ENCODE results near the gene SLC22A7.

SLC22A7 gene

GRCh38 chr6:43283905-43284304 lies 14.2 kb upstream of the SLC22A7 start:
- no peak for DNase-seq (ENCODE audit: low spot score)

- DNase-seq (ENCODE audit: low spot score), result no peak
These were observed 12.9 kb upstream of the SLC22A7 start for GRCh38 chr6:43284991-43285781.

GRCh38 chr6:43285832-43286231 lies 12.2 kb upstream of the SLC22A7 start:
- DNase-seq (ENCODE audit: low spot score), result no peak

- no peak for DNase-seq (ENCODE audit: low spot score)
These were observed 11.5 kb upstream of the SLC22A7 start for GRCh38 chr6:43286456-43286979.

DNA sequence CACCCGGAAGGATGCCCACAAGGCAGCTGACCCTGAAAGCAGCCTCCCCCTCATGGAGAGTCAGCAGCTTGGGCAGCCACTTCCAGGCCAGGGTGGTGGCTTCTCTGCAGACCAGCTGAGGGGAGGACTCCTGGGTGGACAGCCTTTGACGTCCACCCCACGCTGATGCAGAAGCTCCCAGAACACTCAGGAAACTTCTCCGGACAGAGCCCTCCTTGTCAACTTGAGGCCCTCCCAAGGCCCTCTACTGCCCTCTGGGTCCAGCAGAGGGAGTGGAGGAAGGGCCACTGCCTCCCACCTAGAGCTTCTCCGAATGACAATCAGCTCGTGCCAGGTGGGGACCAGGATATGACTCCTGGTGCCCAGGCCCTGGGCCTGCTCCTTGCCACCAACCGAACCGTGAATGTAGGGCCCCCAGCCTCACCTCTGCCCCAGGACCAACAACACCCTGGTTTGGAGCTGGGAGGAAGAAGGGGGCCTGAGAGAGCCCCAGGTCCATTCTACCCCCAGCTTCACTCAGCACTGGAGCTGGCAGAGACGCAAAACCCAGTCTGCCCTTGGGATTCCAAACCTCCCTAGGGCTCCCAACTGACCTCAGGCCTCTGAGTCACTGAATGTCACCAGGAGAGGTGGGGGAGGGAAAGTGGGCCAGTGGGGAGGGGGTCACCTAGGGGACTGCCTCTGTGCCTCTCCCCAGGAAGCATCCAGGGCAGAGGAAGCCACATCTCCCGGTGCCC lies 10.9 kb upstream of the SLC22A7 start:
- DNase-seq (ENCODE audit: low spot score), result no peak

GRCh38 chr6:43287717-43288679 lies 10.1 kb upstream of the SLC22A7 start:
- DNase-seq (ENCODE audit: low spot score), result no peak

DNA sequence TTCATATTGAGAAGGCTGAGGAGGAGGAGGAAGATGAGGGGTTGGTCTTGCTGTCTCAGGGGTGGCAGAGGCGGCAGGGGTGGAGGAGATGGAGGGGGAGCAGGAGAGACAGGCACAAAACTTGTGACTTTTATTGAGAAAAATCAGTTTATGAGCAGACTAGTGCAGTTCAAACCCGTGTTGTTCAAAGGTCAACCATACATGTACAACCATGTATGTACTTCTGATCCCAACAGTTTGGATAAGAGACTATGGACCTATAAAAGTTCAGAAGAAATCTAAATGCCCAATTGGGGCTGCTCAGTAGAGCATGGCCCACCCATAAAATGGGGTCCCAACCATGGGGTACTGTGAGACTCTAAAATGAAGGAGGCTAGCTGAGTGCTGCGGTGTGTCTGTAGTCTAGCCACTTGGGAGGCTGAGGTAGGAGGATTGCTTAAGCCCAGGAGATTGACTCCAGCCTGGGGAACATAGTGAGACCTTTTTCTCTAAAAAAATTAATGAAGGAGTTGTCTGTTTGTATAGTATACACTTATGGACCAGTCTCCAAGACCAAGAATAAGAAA lies 7.6 kb upstream of the SLC22A7 start:
- DNase-seq (ENCODE audit: low spot score), result no peak

DNA sequence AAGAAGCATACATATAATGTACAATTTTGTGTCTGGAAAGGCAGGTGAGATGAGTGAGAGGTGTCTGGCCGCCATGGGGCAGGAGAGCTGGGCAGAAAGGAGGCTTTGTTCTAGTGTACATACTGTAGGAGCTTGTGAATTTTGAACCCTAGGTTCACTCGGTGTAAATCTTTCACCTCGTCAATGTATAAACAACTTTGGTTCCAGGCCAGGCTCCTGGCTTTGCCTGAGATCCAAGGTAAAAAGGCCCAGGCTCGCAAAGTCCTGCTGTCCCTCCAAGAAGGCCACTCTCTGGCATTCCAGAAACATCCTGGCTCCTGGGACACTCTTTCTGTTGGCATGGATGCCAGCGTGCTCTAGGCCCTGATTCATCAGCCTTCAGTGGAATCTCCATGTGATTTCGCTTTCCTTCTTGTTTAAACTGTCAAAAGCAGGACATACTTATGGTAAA lies 7.1 kb upstream of the SLC22A7 start:
- DNase-seq (ENCODE audit: low spot score), result no peak

GRCh38 chr6:43291708-43292107 lies 6.4 kb upstream of the SLC22A7 start:
- no peak for DNase-seq (ENCODE audit: low spot score)

GRCh38 chr6:43292341-43292740 lies 5.7 kb upstream of the SLC22A7 start:
- DNase-seq (ENCODE audit: low spot score), result no peak

DNA sequence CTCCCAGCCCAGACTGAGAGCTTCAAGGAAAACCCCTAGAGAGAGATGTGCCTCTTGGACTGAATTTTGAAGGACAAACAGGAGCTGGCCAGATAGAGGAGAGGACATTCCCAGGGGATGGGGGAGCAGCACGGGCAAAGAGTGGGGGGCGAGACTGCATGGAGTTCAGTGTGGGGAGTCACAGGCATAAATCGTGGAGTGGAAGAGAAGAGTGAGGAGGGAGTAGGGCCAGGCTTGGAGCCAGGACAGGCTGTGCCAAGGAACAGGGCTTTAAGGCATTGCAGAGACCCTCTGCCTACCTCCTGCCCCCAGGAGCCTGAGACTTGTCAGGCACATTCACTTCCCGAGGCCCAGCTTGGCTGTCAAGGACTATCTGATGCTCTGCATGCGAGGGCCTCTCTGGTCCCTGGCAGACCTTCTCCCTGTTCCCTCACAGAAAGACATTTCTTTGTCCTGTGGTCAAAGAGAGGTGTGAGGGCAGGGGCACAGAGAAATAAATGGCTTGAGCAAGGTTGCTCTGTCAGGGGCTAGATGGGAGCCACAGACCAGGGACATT lies 5.2 kb upstream of the SLC22A7 start:
- DNase-seq (ENCODE audit: low spot score), result no peak

- no peak for DNase-seq (ENCODE audit: low spot score)
These were observed 4.4 kb upstream of the SLC22A7 start for GRCh38 chr6:43293698-43294097.

- no peak for DNase-seq (ENCODE audit: low spot score)
These were observed 3.5 kb upstream of the SLC22A7 start for GRCh38 chr6:43294536-43294935.

GRCh38 chr6:43295456-43295855 lies 2.6 kb upstream of the SLC22A7 start:
- no peak for DNase-seq (ENCODE audit: low spot score)

DNA sequence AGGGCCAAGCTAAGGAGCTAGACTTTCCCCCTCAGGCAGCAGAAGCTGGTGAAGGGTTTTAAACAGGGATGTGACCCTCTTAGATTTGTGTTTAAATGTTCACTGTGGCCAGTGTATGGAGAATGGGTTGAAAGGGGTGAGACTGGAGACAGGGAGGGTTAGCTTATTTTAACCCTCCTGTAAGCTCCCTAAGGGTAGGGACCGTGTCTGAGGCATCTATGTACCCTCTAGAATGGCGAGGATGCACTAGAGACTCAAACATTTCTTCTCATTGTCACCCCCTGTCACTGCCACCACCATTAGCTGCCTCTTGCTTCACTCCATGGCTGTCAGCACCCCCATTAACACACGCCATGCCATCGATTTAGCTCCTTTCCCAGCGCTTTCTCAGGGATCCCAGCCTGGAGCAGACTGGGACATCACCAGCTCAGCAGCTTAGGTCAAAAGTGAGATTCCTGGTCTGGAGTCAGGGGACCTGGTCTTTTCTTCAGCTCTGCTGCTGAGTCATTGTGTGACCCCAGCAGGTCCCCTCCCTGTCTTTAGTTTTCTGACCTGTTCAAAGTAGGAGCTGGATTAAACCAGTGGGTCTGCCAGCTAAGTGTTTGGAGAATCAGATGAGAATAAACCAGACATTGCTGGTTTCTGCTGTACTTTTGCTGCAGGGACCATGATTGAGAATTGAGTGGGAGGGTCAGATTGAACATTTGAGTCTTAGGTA lies 1.1 kb upstream of the SLC22A7 start:
- no peak for DNase-seq (ENCODE audit: low spot score)

DNA sequence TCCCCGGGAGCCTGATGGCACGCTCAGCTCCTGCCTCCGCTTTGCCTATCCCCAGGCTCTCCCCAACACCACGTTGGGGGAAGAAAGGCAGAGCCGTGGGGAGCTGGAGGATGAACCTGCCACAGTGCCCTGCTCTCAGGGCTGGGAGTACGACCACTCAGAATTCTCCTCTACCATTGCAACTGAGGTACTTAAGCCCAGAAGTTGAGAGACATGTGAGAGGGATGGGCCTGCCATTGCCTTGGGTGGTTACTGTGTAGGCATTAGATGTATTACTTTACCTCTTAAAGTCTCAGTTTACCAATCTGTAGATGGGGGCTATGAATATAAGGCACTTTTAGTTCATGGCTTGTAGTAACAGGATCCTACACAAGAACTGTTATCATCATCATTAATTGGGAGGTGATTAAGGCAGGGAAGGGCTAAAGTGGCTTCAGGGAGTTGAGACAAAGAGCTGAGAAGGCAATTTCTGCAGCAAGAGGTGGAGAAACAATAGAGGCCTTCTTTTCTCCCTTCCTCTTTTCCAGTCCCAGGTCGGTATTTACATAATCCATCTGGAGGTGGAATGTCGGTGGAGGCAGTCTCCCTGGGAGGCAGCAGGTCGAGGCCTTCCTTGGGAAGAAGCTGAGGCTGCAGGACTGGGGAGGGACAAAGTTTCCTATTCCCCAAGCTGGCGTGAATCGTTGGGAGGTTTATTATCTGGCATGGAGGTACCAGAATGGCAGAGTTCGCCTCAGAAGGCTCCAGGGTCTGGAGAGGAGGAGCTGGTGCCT lies 691 bp downstream of the SLC22A7 start:
- no peak for DNase-seq (ENCODE audit: low spot score)

DNA sequence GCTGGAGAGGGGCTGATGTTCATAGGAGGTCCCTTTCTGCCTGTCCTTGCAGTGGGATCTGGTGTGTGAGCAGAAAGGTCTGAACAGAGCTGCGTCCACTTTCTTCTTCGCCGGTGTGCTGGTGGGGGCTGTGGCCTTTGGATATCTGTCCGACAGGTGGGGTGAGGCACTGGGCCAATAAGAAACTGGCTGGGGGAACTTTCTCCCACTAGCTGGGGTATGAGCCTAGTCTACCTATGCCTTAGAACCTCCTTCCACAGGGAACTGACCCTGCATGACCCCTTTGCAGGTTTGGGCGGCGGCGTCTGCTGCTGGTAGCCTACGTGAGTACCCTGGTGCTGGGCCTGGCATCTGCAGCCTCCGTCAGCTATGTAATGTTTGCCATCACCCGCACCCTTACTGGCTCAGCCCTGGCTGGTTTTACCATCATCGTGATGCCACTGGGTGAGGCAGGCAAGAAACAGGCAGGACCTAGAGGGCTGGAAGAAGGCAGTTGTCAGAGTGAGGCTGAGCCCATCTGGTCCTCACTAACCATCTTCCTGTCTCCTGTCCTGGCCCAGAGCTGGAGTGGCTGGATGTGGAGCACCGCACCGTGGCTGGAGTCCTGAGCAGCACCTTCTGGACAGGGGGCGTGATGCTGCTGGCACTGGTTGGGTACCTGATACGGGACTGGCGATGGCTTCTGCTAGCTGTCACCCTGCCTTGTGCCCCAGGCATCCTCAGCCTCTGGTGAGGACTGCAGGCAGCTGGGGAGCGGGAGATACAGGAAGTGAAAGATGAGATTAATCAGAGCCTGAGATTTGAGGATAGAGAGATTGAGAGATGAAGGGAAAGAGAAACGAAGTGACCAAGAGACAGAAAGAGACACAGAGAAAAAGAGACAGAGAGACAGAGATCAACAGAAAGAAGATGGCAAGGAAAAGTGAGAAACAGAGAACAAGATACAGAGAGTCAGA lies 1.6 kb downstream of the SLC22A7 start:
- DNase-seq (ENCODE audit: low spot score), result no peak

- no peak for DNase-seq (ENCODE audit: low spot score)
These were observed 3.2 kb downstream of the SLC22A7 start for GRCh38 chr6:43301081-43301870.
